ENCODE data around the gene ARID3B.

- TF ChIP-seq MXI1 (IDR thresholded peaks at IDR 0.05; ENCODE audit: borderline replicate concordance, low read depth, low read length) = no peak
- no peak for TF ChIP-seq POLR2A (IDR thresholded peaks at IDR 0.05; ENCODE audit: low read depth, low read length)
- TF ChIP-seq NFE2L2 (IDR thresholded peaks at IDR 0.05; ENCODE audit: low read depth, low read length) = no peak
- no peak for TF ChIP-seq USF2 (IDR thresholded peaks at IDR 0.05; ENCODE audit: low read depth, low read length)
- no peak for TF ChIP-seq SMC3 (IDR thresholded peaks at IDR 0.05; ENCODE audit: low read depth, low read length)
- TF ChIP-seq RCOR1 (IDR thresholded peaks at IDR 0.05; ENCODE audit: insufficient replicate concordance, low read length) = no peak
- no peak for TF ChIP-seq CTCF (conservative IDR thresholded peaks at IDR 0.05; ENCODE audit: low read depth, low read length)
- no peak for TF ChIP-seq BHLHE40 (IDR thresholded peaks at IDR 0.05; ENCODE audit: low read depth, low read length)
- no peak for TF ChIP-seq CEBPB (IDR thresholded peaks at IDR 0.05; ENCODE audit: low read depth, low read length)
Observed at GRCh38 chr15:74610302-74610951, 69.4 kb downstream of the ARID3B start.

All from IMR-90 (cell line).